Coronary artery (tissue), 2 donors: ENCODE data around the gene KDM1A.

Experiments
- DNase-seq: peaks from one replicate; pipeline ENCODE4 v3.0.0-alpha.2; 2017; ENCODE audit warnings: low spot score
- H3K27ac ChIP-seq, 2 donors: fragments of 200-600 bp; sonication (generic); one replicate each; pipeline ENCODE4 v1.5.1; 2016 to 2019
- H3K4me3 ChIP-seq: fragments of 200-600 bp; sonication (generic); 2 replicates; pipeline ENCODE4 v1.5.1; 2016; ENCODE audit warnings: mild to moderate bottlenecking, moderate library complexity
- TF ChIP-seq, protein P1 (sequence below): fragments of 200-600 bp; sonication (generic); IDR thresholded peaks from one replicate; pipeline ENCODE4 v1.5.1; 2019; ENCODE audit warnings: antibody characterized with exemption

KDM1A gene

GRCh38 chr1:23126801-23127200 lies 107.5 kb downstream of the KDM1A start:
- H3K4me3 ChIP-seq, result no peak overlapping the region
- TF ChIP-seq, protein P1, sequence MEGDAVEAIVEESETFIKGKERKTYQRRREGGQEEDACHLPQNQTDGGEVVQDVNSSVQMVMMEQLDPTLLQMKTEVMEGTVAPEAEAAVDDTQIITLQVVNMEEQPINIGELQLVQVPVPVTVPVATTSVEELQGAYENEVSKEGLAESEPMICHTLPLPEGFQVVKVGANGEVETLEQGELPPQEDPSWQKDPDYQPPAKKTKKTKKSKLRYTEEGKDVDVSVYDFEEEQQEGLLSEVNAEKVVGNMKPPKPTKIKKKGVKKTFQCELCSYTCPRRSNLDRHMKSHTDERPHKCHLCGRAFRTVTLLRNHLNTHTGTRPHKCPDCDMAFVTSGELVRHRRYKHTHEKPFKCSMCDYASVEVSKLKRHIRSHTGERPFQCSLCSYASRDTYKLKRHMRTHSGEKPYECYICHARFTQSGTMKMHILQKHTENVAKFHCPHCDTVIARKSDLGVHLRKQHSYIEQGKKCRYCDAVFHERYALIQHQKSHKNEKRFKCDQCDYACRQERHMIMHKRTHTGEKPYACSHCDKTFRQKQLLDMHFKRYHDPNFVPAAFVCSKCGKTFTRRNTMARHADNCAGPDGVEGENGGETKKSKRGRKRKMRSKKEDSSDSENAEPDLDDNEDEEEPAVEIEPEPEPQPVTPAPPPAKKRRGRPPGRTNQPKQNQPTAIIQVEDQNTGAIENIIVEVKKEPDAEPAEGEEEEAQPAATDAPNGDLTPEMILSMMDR, result no peak
- no peak overlapping the region for H3K27ac ChIP-seq
- no peak for DNase-seq

GRCh38 chr1:23129846-23130245 lies 110.6 kb downstream of the KDM1A start:
- H3K27ac ChIP-seq, result no peak overlapping the region
- TF ChIP-seq, protein P1, result no peak
- DNase-seq, result no peak
- H3K4me3 ChIP-seq, result no peak overlapping the region

- Histone ChIP-seq H3K27ac (no peak overlapping the region), H3K4me3 (no peak overlapping the region)
- TF ChIP-seq, protein P1, result no peak
- DNase-seq, result no peak
Observed at GRCh38 chr1:23132033-23132432, 112.8 kb downstream of the KDM1A start.
